NCI-H345 treated with DMSO at 0.1 percent for 48 hours (cell line): ENCODE data around the gene C21orf58.

ENCODE experiments used
- DNase-seq: peaks from one replicate; lab custom pipeline; 2025; ENCODE audit not compliant: unreplicated experiment; lab: John Stamatoyannopoulos, UW

The C21orf58 gene

DNA sequence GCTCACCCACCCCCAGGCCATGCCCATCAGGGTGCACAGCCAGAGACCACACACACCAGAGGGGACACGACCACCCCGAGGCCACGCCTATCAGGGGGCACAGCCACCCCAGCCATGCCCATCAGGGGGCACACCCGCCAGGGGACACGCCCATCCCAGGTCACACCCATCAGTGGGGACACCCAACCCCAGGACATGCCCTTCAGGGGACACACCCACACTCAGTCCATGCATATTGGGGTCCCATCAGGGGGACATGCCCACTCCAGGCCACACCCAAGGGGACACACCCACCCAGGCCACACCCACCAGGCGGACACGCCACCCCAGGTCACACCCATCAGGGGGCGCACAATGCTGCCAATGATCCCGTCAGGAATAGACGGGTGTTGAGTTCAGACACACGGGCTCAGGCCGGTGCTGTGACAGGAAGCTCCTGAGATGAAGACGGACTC, 59.0 kb downstream of the C21orf58 start:
- DNase-seq: no peak

DNA sequence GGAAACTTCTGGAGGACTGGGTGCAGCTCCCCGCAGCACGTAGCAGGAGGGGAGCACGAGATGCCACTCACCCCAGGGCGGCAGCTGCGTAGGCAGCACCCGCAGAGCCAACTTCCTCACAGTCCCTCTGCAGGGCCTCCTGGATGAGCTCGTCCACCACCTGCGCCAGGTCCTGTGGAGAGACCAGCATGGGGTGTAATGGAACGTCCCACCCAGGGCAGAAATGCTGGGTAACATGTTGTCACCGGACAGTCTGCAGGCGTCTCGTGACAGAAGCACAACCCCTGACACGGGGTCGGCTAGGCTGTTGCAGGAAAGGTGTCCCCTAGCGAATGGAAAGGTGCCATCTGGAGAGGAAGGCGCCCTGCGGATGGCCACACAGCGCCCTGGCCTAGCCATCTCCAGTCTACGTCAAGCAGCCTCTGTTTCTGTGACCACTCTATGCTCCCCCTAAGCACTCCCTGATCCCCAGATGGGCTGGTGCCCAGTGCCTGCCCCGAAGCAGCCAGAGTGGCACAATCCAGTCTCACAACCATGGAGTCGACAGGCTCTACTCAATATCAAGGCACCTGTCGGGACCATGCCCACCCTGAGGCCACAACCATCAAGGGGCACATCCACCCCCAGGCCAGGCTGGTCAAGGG, 59.5 kb downstream of the C21orf58 start:
- DNase-seq: no peak

DNA sequence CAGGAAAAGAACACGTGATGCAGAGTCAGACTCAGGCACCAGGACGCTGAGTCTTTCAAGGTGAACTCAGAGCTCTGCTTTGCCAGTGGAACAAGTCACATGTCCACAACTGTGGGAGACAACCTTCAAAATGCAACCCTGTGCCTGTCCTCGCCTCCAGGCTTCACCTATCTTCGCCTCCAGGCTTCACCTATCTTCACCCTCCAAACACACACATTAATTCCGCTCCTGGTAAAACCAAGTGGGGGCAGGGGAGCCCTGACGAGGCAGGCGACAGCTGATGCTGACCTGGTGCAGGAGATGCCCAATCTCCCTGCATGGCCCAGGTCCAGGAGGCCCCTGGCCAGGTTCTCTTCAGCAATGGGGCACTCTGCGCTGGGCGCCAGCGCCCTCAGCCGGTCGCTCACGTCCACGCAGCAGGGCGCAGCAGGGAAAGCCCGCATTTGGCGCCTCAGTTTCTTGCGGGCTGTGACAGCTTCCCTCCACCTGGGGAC, 67.1 kb downstream of the C21orf58 start:
- DNase-seq: no peak

DNA sequence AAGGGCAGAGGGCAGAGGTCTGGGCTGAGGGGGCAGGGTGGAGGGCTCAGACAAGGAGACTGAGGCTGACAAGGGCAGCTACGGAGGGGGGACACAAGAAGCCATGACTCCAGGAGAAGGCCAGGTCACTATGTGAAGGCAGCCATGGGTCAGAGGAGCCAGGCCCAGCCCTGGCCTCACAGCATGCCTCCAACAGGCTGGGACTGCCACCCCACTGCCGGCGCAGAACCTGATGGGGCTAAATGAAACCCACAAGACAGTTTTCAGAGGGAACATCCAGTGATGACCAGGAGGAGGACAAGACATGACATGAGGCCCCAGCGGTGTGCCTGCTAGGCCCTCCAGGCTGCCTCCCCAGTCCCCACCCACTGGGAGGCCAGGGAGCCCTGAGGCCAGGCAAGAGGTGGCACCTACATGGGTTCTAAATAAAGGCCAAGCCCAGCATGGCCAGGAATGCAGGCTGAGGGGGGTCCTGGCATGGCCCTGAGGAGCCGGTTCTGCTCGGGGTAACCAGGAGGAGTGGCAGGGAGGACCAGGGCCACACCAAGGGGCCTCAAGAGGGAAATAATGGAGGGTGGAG, 67.8 kb downstream of the C21orf58 start:
- DNase-seq: no peak

DNA sequence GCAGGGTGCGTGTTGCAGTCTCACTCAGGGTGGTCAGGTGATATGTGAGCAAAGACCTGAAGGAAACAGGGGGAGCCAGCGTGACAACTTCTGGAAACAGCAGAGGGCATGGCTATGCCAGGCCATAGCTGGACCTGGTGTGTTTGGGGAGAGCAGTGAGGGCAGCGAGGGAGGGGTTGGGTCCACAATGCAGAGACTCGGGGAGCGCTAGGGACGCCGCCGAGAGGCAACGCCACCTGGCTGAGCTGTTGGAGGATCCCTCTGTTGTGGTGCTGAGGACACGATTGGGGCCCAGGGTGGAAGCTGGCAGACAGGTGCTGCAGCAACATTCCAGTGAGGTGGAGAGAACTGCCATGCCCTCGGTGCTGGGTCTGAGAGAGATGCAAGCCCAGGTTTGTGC, 68.5 kb downstream of the C21orf58 start:
- DNase-seq: no peak

DNA sequence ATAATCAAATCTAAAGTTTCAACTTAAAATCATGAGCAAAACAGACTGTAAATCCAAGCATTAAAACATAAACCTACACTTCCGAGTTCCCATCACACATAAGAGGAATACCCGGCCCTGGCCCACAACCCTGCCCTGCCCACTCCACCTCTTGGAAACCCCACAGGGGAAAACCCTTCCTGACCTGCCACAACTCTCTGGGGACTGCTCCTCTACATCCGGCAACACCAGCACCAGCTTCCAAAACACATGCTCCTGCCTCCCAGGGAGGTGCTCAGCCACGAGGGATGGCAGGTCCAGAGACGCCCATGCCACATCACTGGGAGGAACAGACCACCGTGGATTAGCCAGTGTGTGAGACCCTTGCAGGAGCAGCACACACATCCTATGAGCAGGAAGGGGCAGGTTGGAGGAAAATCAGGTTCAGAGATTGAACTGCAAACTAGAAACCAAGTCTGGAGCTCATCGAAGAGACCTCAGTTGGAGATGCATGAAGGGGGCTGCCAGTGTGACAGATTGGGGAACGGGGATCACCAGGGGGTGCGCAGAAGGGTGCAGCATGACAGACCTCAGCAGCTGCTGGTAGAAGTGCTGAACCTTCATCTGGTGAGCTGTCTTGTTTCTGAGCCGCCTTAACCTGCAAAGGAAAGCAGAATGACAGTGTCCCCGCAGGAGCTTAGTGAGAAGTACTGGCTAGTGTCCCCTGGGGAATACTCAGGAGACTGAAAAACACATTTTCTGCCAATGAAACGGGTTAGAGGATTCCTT, 69.3 kb downstream of the C21orf58 start:
- no peak for DNase-seq

DNA sequence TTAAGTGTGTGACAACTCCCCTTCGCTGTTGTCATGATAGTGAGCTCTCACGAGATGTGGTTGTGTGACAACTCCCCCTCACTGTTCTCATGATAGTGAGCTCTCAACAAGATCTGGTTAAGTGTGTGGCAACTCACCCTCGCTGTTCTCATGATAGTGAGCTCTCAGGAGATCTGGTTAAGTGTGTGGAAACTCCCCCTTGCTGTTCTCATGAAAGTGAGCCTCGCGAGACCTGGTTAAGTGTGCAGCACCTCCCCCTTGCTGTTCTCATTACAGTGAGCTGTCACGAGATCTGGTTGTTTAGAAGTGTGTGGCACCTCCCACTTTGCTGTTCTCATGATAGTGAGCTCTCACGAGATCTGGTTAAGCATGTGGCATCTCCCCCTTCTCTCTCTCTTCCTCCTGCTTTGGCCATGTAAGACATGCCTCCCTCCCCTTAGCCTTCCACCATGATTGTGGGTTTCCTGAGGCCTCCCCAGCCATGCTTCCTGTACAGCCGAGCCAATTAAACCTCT, 70.0 kb downstream of the C21orf58 start:
- no peak for DNase-seq

DNA sequence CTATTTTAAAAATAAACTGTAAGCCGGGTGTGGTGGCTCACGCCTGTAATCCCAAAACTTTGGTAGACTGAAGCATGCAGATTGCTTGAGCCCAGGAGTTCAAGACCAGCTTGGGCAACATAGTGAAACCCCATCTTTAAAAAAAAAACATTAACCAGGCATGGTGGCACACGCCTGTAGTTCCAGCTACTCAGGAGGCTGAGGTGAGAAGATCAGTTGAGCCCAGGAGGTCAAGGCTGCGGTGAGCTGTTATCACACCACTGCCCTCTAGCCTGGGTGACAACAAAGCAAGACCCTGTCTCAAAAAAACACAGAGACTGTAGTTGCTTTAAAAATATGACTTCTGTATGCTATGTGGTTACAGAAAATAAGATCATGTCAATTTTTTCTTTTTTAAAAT, 70.8 kb downstream of the C21orf58 start:
- no peak for DNase-seq
